ENCODE data around the gene MTR.

The MTR gene

DNA sequence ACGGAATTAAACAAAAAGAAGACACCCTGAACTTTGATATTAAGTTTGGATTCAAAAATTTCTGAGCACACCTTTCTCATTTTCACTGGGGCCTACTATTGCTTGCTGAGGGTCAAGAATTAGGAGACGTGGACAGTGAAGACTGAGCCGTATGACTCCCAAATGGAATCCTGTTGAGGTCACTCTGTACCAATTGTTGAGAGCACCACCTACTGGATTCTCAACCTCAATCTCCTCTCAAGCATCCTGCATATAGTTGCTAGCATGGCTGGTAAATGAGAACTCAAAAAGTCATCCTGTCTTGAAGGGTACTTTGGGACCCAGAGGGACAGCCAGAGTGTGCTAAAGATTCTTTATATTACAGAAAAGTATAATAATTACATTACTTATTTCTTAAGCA, 20.2 kb upstream of the MTR start:
- no peaks in the 10 kb centered on the region for H3K9me3 ChIP-seq (ENCODE audit: insufficient read depth, low read length)
- H3K79me2 ChIP-seq (ENCODE audit: insufficient read depth, low read length) = no peaks in the 10 kb centered on the region
- no peaks in the 10 kb centered on the region for H4K20me1 ChIP-seq (ENCODE audit: low read depth, low read length)
- TF ChIP-seq EZH2phosphoT487 (conservative IDR thresholded peaks at IDR 0.05; ENCODE audit: low read length) = no peak
- TF ChIP-seq, protein P1, sequence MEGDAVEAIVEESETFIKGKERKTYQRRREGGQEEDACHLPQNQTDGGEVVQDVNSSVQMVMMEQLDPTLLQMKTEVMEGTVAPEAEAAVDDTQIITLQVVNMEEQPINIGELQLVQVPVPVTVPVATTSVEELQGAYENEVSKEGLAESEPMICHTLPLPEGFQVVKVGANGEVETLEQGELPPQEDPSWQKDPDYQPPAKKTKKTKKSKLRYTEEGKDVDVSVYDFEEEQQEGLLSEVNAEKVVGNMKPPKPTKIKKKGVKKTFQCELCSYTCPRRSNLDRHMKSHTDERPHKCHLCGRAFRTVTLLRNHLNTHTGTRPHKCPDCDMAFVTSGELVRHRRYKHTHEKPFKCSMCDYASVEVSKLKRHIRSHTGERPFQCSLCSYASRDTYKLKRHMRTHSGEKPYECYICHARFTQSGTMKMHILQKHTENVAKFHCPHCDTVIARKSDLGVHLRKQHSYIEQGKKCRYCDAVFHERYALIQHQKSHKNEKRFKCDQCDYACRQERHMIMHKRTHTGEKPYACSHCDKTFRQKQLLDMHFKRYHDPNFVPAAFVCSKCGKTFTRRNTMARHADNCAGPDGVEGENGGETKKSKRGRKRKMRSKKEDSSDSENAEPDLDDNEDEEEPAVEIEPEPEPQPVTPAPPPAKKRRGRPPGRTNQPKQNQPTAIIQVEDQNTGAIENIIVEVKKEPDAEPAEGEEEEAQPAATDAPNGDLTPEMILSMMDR (IDR thresholded peaks at IDR 0.05; ENCODE audit: insufficient read depth, low read length, poor library complexity, severe bottlenecking) = no peak
- H3K27ac ChIP-seq (ENCODE audit: low read depth, low read length) = no peak overlapping the region
- no peaks in the 10 kb centered on the region for H3K27me3 ChIP-seq (ENCODE audit: low read length)
- H3K4me3 ChIP-seq (ENCODE audit: insufficient read depth, low read length, poor library complexity, severe bottlenecking) = no peak overlapping the region
- H3K4me2 ChIP-seq (ENCODE audit: low read depth, low read length, poor library complexity, severe bottlenecking) = no peak overlapping the region
- H2AFZ ChIP-seq (ENCODE audit: low read depth, low read length, severe bottlenecking) = no peak overlapping the region
- no peaks in the 10 kb centered on the region for H3K9me2 ChIP-seq (replicated peaks; ENCODE audit: insufficient read depth, low read length)
- no peak overlapping the region for H3K9ac ChIP-seq (ENCODE audit: low read length)
- no peaks in the 10 kb centered on the region for H3K36me3 ChIP-seq (ENCODE audit: low read length)
- H3F3A ChIP-seq (ENCODE audit: insufficient read depth) = no peaks in the 10 kb centered on the region

DNA sequence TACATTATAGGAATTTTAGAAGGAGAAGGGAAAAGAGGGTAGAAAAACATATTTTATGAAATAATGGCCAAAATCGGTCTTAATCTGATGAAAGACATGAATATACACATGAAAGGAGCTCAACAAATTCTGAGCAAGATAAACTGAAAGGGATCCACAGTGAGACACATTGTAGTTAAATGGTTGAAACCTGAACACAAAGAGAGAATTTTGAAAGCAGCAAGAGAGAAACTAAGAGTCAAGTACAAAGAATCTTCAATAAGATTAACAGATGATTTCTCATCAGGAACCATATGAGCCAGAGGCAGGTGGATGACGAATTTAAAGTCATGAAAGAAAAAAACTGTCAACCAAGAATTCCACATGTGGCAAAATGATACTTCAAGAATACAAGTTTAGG, 15.8 kb upstream of the MTR start:
- H3K9me2 ChIP-seq (replicated peaks; ENCODE audit: insufficient read depth, low read length) = no peaks in the 10 kb centered on the region
- H3K27me3 ChIP-seq (ENCODE audit: low read length) = no peaks in the 10 kb centered on the region
- H3K27ac ChIP-seq (ENCODE audit: low read depth, low read length) = no peak overlapping the region
- no peaks in the 10 kb centered on the region for H3K79me2 ChIP-seq (ENCODE audit: insufficient read depth, low read length)
- no peak overlapping the region for H3K9ac ChIP-seq (ENCODE audit: low read length)
- H3K36me3 ChIP-seq (ENCODE audit: low read length) = no peaks in the 10 kb centered on the region
- no peaks in the 10 kb centered on the region for H4K20me1 ChIP-seq (ENCODE audit: low read depth, low read length)
- no peak overlapping the region for H2AFZ ChIP-seq (ENCODE audit: low read depth, low read length, severe bottlenecking)
- no peaks in the 10 kb centered on the region for H3F3A ChIP-seq (ENCODE audit: insufficient read depth)
- no peak overlapping the region for H3K4me2 ChIP-seq (ENCODE audit: low read depth, low read length, poor library complexity, severe bottlenecking)
- H3K9me3 ChIP-seq (ENCODE audit: insufficient read depth, low read length) = no peaks in the 10 kb centered on the region
- no peak for TF ChIP-seq EZH2phosphoT487 (conservative IDR thresholded peaks at IDR 0.05; ENCODE audit: low read length)
- TF ChIP-seq, protein P1 (IDR thresholded peaks at IDR 0.05; ENCODE audit: insufficient read depth, low read length, poor library complexity, severe bottlenecking) = no peak
- H3K4me3 ChIP-seq (ENCODE audit: insufficient read depth, low read length, poor library complexity, severe bottlenecking) = no peak overlapping the region

DNA sequence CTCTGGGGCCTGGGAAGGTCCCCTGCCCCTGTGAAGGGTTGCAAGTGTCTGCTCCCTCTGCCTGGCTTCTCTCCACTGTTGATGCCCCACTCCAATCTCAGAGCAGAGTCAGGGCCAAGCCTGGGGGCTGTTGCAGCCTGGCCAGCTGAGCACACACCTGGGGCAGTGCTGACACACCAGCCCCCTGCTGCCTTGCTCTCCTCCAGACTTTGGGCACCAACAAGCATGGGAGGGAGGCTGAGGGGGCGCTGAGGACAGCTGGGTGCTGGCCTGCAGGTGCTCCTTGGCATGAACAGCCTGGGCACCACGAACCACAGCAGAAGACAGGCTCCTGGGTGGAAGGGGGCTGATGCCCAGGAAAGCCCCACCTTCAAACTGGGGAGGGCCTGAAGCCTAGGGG, 9.6 kb upstream of the MTR start:
- no peak overlapping the region for H3K27ac ChIP-seq (ENCODE audit: low read depth, low read length)
- no peak overlapping the region for H3K4me2 ChIP-seq (ENCODE audit: low read depth, low read length, poor library complexity, severe bottlenecking)
- no peaks in the 10 kb centered on the region for H3F3A ChIP-seq (ENCODE audit: insufficient read depth)
- no peaks in the 10 kb centered on the region for H3K27me3 ChIP-seq (ENCODE audit: low read length)
- no peaks in the 10 kb centered on the region for H4K20me1 ChIP-seq (ENCODE audit: low read depth, low read length)
- H3K79me2 ChIP-seq (ENCODE audit: insufficient read depth, low read length) = no peaks in the 10 kb centered on the region
- no peaks in the 10 kb centered on the region for H3K36me3 ChIP-seq (ENCODE audit: low read length)
- H2AFZ ChIP-seq (ENCODE audit: low read depth, low read length, severe bottlenecking) = no peak overlapping the region
- no peaks in the 10 kb centered on the region for H3K9me2 ChIP-seq (replicated peaks; ENCODE audit: insufficient read depth, low read length)
- H3K9me3 ChIP-seq (ENCODE audit: insufficient read depth, low read length) = peaks cover 7% of the 10 kb centered on the region; the same call in 1 of the 2 replicates
- H3K4me3 ChIP-seq (ENCODE audit: insufficient read depth, low read length, poor library complexity, severe bottlenecking) = no peak overlapping the region
- TF ChIP-seq EZH2phosphoT487 (conservative IDR thresholded peaks at IDR 0.05; ENCODE audit: low read length) = no peak
- TF ChIP-seq, protein P1 (IDR thresholded peaks at IDR 0.05; ENCODE audit: insufficient read depth, low read length, poor library complexity, severe bottlenecking) = no peak
- no peak overlapping the region for H3K9ac ChIP-seq (ENCODE audit: low read length)

Measured in SU-DHL-6 (cell line).